ENCODE results near the gene SOX6. TPM values are rescaled to one million over a fixed set of nuclear protein-coding genes. Genes with fewer than 3 reads are reported as not detected.

Gene SOX6
- total and polyA plus RNA-seq, 2 donors (not counting 3 experiments of a cell fraction or from before 2014, with no cell fraction given) = 0.14 to 3.7 TPM

- no TSS peak for BruUV-seq (replicated peaks)
- Histone ChIP-seq H3K79me2 (ENCODE audit: control insufficient read depth, insufficient read depth, low read length) (no peaks in the 10 kb centered on the region), H3K36me3 (ENCODE audit: control insufficient read depth in 2 of 2, extremely low read depth in 1 of 2, insufficient read depth in 2 of 2, low read length in 2 of 2) (no peaks in the 10 kb centered on the region), H3K9me3 (replicated peaks; ENCODE audit: control insufficient read depth, insufficient read depth, low read length) (no peaks in the 10 kb centered on the region), H4K20me1 (replicated peaks; ENCODE audit: control insufficient read depth, extremely low read depth, insufficient read depth, low read length) (no peaks in the 10 kb centered on the region), H3K27me3 (ENCODE audit: control insufficient read depth in 2 of 2, insufficient read depth in 2 of 2, low read length in 2 of 2) (no peaks in the 10 kb centered on the region), H2AFZ (ENCODE audit: low read depth, low read length) (no peak overlapping the region), H3K9me1 (replicated peaks; ENCODE audit: control insufficient read depth, extremely low read depth, insufficient read depth, low read length) (no peaks in the 10 kb centered on the region), H3K27ac (ENCODE audit: insufficient read depth, low read depth, low read length) (no peak overlapping the region), H3K9ac (replicated peaks; ENCODE audit: extremely low read depth, insufficient read depth, low read length) (no peak overlapping the region), H3K4me3 (replicated peaks in 1 of 3; ENCODE audit: insufficient read depth in 1 of 3, low read depth in 1 of 3, low read length in 3 of 3) (no peak overlapping the region), H3K4me1 (ENCODE audit: control insufficient read depth, extremely low read depth, insufficient read depth, low read length) (no peaks in the 10 kb centered on the region), H3K4me2 (ENCODE audit: insufficient read depth, low read length) (no peak overlapping the region)
- dilution Hi-C loops (cut with MboI; ENCODE audit: extremely low pct_ligation_motif_present, low sequenced_read_pairs) = no loop called here
- ChIA-PET POLR2A (no interaction called here), CTCF (no interaction called here)
- intact Hi-C loops (cut with micrococcal nuclease) = no loop called here
- DNase-seq (ENCODE audit: low read depth, low spot score) = no peak
- TF ChIP-seq, protein P1, sequence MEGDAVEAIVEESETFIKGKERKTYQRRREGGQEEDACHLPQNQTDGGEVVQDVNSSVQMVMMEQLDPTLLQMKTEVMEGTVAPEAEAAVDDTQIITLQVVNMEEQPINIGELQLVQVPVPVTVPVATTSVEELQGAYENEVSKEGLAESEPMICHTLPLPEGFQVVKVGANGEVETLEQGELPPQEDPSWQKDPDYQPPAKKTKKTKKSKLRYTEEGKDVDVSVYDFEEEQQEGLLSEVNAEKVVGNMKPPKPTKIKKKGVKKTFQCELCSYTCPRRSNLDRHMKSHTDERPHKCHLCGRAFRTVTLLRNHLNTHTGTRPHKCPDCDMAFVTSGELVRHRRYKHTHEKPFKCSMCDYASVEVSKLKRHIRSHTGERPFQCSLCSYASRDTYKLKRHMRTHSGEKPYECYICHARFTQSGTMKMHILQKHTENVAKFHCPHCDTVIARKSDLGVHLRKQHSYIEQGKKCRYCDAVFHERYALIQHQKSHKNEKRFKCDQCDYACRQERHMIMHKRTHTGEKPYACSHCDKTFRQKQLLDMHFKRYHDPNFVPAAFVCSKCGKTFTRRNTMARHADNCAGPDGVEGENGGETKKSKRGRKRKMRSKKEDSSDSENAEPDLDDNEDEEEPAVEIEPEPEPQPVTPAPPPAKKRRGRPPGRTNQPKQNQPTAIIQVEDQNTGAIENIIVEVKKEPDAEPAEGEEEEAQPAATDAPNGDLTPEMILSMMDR (IDR thresholded peaks at IDR 0.05; ENCODE audit: extremely low read depth in 1 of 2, insufficient read depth in 1 of 2, low read depth in 1 of 2, low read length in 2 of 2) = no peak
- TF ChIP-seq, protein P2, sequence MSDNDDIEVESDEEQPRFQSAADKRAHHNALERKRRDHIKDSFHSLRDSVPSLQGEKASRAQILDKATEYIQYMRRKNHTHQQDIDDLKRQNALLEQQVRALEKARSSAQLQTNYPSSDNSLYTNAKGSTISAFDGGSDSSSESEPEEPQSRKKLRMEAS (IDR thresholded peaks at IDR 0.05; ENCODE audit: insufficient read depth, insufficient read length) = no peak
- no peak for TF ChIP-seq JUN (IDR thresholded peaks at IDR 0.05; ENCODE audit: borderline replicate concordance, insufficient read depth, insufficient read length, low read depth)
- TF ChIP-seq POLR2A (IDR thresholded peaks at IDR 0.05; ENCODE audit: low read depth, low read length) = no peak
- TF ChIP-seq GATA2 (IDR thresholded peaks at IDR 0.05; ENCODE audit: insufficient read depth, insufficient read length, low read depth, low read length) = no peak
- TF ChIP-seq POLR2AphosphoS5 (IDR thresholded peaks at IDR 0.05; ENCODE audit: insufficient read depth, low read depth, low read length) = no peak
- no peak for TF ChIP-seq FOS (IDR thresholded peaks at IDR 0.05; ENCODE audit: borderline replicate concordance, insufficient read depth, low read length)
- TF ChIP-seq EZH2 (IDR thresholded peaks at IDR 0.05; ENCODE audit: borderline replicate concordance, low read depth, low read length, severe bottlenecking) = no peak
- no peak for TF ChIP-seq MYC (IDR thresholded peaks at IDR 0.05; ENCODE audit: low read depth, low read length)
- FAIRE-seq = no peak
Measured at GRCh38 chr11:15927864-15928217, 428.5 kb downstream of the SOX6 start.
